ENCODE data around the gene RTN4R.
"Not testable (repeated sequence)": the region's sequence is repeated elsewhere in the genome, so short reads cannot be mapped to it uniquely, and the experiment has no call there.

Gene RTN4R

GRCh38 chr22:20305230-20305893 lies 37.2 kb upstream of the RTN4R start:
- DNase-seq: not testable (repeated sequence)

GRCh38 chr22:20304646-20305045 lies 36.5 kb upstream of the RTN4R start:
- no peak for DNase-seq

GRCh38 chr22:20303229-20303534 lies 35.1 kb upstream of the RTN4R start:
- DNase-seq: not testable (repeated sequence)

- DNase-seq: no peak
These were observed 34.5 kb upstream of the RTN4R start for GRCh38 chr22:20302438-20303228.

GRCh38 chr22:20299746-20300136 lies 31.6 kb upstream of the RTN4R start:
- no peak for DNase-seq

GRCh38 chr22:20298803-20299745 lies 31.0 kb upstream of the RTN4R start:
- DNase-seq: peak; percentile 48

- DNase-seq: no peak
These were observed 30.1 kb upstream of the RTN4R start for GRCh38 chr22:20298110-20298802.

GRCh38 chr22:20297414-20298109 lies 29.4 kb upstream of the RTN4R start:
- DNase-seq: no peak

- no peak for DNase-seq
These were observed 28.5 kb upstream of the RTN4R start for GRCh38 chr22:20296598-20296997.

GRCh38 chr22:20295262-20296064 lies 27.3 kb upstream of the RTN4R start:
- DNase-seq: no peak

GRCh38 chr22:20292673-20293232 lies 24.6 kb upstream of the RTN4R start:
- no peak for DNase-seq

GRCh38 chr22:20292108-20292507 lies 24.0 kb upstream of the RTN4R start:
- DNase-seq: no peak

- no peak for DNase-seq
These were observed 23.5 kb upstream of the RTN4R start for GRCh38 chr22:20291604-20292063.

- no peak for DNase-seq
These were observed 23.1 kb upstream of the RTN4R start for GRCh38 chr22:20291249-20291586.

- DNase-seq: no peak
These were observed 22.6 kb upstream of the RTN4R start for GRCh38 chr22:20290578-20291248.

- DNase-seq: no peak
These were observed 21.9 kb upstream of the RTN4R start for GRCh38 chr22:20290045-20290392.

GRCh38 chr22:20289182-20290044 lies 21.3 kb upstream of the RTN4R start:
- not testable (repeated sequence) for DNase-seq

GRCh38 chr22:20286784-20287423 lies 18.8 kb upstream of the RTN4R start:
- DNase-seq: not testable (repeated sequence)

- not testable (repeated sequence) for DNase-seq
These were observed 18.2 kb upstream of the RTN4R start for GRCh38 chr22:20286312-20286660.

All from NCI-H526 treated with DMSO at 0.1 percent for 48 hours (cell line).